ENCODE data around the gene DIDO1. TPM values are rescaled to one million over a fixed set of nuclear protein-coding genes. Genes with fewer than 3 reads are reported as not detected.

The DIDO1 gene
- total and polyA plus RNA-seq, 9 of the 15 experiments (the other 6 are each of a cell fraction or from before 2014, with no cell fraction given) = 4.4 to 46.8 (median 31.2) TPM

DNA sequence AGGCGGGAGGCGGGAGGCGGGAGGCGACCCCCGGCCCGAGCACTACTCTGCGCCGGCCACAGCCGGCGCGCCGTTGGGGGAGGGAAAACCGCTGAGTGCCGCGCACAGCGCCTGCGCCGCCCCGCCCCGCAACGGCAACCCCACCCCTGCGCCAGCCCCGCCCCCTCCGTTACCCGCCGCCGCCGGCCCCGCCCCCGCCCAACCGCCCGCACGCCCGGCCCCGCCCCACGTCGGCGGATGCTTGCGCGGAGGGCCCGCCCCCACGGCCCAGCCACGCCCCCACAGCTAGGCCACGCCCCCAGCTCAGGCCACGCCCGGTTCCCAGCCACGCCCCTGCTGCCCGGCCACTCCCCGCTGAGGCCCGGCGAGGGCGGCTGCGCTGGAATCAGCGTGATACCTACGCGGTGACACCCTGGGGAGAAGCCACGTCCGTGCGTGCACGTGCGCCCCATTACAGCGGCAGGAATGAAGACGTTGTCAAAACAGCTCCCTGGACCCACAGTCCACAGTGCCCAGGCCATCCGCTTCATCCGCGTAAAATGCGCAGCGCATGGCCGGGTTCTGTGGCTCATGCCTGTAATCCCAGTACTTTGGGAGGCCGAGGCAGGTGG, 64.5 kb downstream of the DIDO1 start, which contains the start of gene TCFL5 (continued):
- TF ChIP-seq BACH1 (tag; IDR thresholded peaks at IDR 0.05) (no peak), FOSL1 (tag; conservative IDR thresholded peaks at IDR 0.05) (no peak), POLR2A (conservative IDR thresholded peaks at IDR 0.05) (peak; percentile 75), ATF4 (CRISPR knock-in tag; IDR thresholded peaks at IDR 0.05) (0 out of 2 replicates have a peak, but pooled peaks have one; percentile 32), NR4A1 (CRISPR knock-in tag; IDR thresholded peaks at IDR 0.05) (no peak), NR4A1 (tag; IDR thresholded peaks at IDR 0.05) (no peak), PCBP2 (IDR thresholded peaks at IDR 0.05; ENCODE audit: low read depth, low read length, poor library complexity, severe bottlenecking) (no peak), MYC (IDR thresholded peaks at IDR 0.05; ENCODE audit: low read depth, low read length) (peak; percentile 79), MYC (CRISPR knock-in tag; IDR thresholded peaks at IDR 0.05; ENCODE audit: borderline replicate concordance, low read depth) (peak; percentile 76; the same call in 1 of the 2 replicates), ZBTB7A (IDR thresholded peaks at IDR 0.05; ENCODE audit: borderline replicate concordance, control insufficient read depth, low read depth, low read length) (no peak), JUN (IDR thresholded peaks at IDR 0.05; ENCODE audit: borderline replicate concordance, low read depth, low read length) (peak; percentile 40; the same call in 1 of the 2 replicates), JUN (CRISPR knock-in tag; IDR thresholded peaks at IDR 0.05; ENCODE audit: borderline replicate concordance) (no peak; the same call in 1 of the 2 replicates), MAFG (tag; conservative IDR thresholded peaks at IDR 0.05) (no peak), ZNF511 (CRISPR knock-in tag; IDR thresholded peaks at IDR 0.05) (no peak), NFIX (CRISPR knock-in tag; IDR thresholded peaks at IDR 0.05; ENCODE audit: low read depth) (no peak), ZFPM2 (CRISPR knock-in tag; IDR thresholded peaks at IDR 0.05) (no peak), TGIF2 (CRISPR knock-in tag; IDR thresholded peaks at IDR 0.05) (no peak), STAT5B (CRISPR knock-in tag; IDR thresholded peaks at IDR 0.05) (no peak), ZNF140 (CRISPR knock-in tag; IDR thresholded peaks at IDR 0.05) (no peak), HDAC1 (IDR thresholded peaks at IDR 0.05) (peak in 1 of 2 experiments; percentile 84; a peak in 2 of 4 replicates)
- TF ChIP-seq, protein P1, sequence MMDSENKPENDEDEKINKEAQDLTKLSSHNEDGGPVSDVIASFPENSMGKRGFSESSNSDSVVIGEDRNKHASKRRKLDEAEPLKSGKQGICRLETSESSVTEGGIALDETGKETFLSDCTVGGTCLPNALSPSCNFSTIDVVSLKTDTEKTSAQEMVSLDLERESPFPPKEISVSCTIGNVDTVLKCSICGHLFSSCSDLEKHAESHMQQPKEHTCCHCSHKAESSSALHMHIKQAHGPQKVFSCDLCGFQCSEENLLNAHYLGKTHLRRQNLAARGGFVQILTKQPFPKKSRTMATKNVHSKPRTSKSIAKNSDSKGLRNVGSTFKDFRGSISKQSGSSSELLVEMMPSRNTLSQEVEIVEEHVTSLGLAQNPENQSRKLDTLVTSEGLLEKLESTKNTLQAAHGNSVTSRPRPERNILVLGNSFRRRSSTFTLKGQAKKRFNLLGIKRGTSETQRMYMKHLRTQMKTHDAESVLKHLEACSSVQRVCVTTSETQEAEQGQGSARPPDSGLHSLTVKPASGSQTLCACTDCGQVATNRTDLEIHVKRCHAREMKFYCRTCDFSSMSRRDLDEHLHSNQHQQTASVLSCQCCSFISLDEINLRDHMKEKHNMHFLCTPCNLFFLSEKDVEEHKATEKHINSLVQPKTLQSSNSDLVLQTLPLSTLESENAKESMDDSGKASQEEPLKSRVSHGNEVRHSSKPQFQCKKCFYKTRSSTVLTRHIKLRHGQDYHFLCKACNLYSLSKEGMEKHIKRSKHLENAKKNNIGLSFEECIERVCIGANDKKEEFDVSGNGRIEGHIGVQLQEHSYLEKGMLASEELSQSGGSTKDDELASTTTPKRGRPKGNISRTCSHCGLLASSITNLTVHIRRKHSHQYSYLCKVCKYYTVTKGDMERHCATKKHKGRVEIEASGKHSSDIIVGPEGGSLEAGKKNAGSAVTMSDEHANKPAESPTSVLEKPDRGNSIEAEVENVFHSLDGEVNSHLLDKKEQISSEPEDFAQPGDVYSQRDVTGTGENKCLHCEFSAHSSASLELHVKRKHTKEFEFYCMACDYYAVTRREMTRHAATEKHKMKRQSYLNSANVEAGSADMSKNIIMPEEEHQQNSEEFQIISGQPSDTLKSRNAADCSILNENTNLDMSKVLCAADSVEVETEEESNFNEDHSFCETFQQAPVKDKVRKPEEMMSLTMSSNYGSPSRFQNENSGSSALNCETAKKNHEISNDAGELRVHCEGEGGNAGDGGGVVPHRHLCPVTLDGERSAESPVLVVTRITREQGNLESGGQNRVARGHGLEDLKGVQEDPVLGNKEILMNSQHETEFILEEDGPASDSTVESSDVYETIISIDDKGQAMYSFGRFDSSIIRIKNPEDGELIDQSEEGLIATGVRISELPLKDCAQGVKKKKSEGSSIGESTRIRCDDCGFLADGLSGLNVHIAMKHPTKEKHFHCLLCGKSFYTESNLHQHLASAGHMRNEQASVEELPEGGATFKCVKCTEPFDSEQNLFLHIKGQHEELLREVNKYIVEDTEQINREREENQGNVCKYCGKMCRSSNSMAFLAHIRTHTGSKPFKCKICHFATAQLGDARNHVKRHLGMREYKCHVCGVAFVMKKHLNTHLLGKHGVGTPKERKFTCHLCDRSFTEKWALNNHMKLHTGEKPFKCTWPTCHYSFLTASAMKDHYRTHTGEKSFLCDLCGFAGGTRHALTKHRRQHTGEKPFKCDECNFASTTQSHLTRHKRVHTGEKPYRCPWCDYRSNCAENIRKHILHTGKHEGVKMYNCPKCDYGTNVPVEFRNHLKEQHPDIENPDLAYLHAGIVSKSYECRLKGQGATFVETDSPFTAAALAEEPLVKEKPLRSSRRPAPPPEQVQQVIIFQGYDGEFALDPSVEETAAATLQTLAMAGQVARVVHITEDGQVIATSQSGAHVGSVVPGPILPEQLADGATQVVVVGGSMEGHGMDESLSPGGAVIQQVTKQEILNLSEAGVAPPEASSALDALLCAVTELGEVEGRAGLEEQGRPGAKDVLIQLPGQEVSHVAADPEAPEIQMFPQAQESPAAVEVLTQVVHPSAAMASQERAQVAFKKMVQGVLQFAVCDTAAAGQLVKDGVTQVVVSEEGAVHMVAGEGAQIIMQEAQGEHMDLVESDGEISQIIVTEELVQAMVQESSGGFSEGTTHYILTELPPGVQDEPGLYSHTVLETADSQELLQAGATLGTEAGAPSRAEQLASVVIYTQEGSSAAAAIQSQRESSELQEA (IDR thresholded peaks at IDR 0.05; ENCODE audit: low read depth) = no peak

All from K562 (cell line).